Activated T-helper 1 cell treated with Interleukin-2 at 50 U/mL for 16 hours (primary cell): Measurements from ENCODE around the gene MNT.

ENCODE experiments used
- DNase-seq: peaks from one replicate; pipeline ENCODE4 v3.0.0-alpha.2; 2020; ENCODE audit warnings: low read depth

The MNT gene

DNA sequence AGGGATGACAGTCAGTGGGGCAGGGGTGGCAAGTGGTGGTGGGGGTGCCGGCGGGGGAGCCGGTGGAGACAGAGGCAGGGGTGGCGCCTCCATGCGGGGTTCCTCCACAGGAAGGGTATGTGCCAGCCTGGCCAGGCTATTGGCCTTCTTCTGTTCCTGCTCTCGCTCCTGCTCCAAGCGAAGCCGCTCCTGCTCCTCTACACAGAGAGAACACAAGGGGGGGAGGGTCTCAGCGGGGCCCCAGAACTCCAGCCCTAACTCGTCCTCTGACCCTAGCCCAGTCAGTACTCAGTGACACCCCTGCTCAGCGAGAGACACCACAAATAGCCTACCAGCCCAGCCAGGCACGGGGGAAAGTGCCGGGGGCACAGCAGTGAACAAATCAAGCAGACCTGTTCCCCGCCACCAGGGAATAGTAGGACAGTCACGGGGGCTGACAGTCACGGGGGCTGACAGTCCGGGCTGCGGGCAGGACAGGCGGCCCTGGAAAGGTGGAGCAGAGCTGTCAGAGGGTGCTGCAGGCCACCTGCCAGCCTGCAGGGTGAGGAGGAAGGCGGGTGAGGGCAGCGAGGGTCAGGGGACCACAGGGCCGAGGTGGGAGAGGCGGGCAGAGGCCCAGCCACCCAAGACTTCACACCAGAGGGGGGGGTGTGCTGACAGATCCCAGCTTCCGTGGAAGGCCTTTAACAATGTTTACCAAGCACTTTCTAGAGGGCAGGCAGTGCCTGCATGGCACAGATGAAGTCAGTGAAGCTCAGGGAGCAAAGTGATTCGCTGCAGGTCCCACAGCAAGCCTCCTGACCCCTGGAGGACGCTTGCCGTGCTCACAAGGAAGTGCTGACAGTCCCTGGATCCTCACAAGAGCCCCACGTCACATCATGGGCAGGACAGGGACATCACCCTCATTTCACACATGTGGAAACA is 5.3 kb downstream of the MNT start:
- no peak for DNase-seq

DNA sequence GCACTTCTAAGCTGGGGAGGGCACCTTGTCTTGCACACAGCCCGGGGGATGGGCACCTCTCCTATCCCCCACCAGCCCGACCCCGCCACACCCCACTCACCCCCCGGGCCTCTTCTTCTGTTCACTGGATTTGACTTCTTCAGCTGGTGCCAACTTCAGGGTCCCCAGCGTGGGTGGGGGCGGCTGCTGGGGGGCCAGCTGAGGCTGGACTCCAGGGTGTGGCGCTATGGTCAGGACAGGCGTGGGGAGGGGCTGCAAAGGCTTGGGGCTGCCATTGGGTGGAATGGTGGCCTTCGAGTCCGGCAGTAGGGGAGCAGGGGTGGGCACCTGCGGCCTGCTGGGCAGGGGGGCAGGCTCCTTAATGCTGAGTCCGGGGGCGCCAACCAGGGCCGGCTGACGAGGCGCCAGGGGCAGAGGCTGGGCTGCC is 6.1 kb downstream of the MNT start:
- DNase-seq: no peak

- no peak for DNase-seq
Observed at GRCh38 chr17:2393954-2394749, 6.7 kb downstream of the MNT start.

GRCh38 chr17:2393174-2393953 is 7.5 kb downstream of the MNT start:
- peak; percentile 89 for DNase-seq

- peak; percentile 98 for DNase-seq
Observed at GRCh38 chr17:2392252-2393173, 8.3 kb downstream of the MNT start.

- DNase-seq: no peak
Observed at GRCh38 chr17:2391597-2392251, 9.1 kb downstream of the MNT start.

DNA sequence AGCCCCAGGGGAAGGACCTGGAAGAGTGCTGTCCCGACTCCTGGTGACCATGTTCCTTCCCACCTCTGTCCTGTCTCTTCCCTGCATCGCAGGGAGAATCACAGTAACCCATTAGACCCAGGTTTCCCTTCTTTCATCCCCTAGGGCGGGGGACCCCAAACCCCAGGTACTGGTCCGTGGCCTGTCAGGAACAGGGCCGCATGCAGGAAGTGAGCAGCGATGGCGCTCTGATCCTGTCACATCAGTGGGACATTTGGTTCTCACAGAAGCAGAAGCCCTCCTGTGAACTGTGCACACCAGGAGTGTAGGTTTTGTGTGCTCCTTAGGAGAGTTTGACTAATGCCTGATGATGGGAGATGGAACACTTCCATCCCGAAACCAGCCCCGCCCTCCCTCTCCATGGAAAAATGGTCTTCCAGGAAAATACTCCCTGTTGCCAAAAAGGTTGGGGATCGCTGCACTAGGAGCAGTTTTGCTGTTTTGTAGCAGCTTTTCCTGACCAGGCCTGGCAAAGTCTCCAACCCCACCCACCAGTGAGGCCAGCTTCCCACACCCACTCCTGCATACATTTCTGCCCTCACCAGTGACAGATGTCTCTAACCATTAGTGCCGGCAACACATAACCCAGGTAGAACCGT is 10.5 kb downstream of the MNT start:
- DNase-seq: no peak

DNA sequence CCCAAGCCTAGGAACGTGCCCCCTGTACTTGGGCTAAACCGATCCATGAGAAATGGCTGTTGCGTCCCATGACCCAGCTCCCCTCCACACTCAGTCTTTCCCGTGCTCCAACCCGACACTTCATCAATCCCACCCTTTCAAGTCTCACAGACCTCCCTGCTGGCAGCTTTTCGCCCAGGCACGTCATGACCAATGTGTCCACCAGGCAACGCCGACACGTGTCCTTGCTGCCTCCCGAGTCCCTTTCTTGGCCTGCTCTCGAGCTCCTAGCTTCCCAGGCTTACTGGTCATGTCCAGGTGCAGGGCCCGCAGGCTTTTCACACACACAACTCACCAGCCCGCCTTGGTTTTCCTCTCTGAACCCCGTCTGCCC is 12.2 kb downstream of the MNT start:
- DNase-seq: no peak

- DNase-seq: no peak
Observed at GRCh38 chr17:2388020-2388682, 12.7 kb downstream of the MNT start.

DNA sequence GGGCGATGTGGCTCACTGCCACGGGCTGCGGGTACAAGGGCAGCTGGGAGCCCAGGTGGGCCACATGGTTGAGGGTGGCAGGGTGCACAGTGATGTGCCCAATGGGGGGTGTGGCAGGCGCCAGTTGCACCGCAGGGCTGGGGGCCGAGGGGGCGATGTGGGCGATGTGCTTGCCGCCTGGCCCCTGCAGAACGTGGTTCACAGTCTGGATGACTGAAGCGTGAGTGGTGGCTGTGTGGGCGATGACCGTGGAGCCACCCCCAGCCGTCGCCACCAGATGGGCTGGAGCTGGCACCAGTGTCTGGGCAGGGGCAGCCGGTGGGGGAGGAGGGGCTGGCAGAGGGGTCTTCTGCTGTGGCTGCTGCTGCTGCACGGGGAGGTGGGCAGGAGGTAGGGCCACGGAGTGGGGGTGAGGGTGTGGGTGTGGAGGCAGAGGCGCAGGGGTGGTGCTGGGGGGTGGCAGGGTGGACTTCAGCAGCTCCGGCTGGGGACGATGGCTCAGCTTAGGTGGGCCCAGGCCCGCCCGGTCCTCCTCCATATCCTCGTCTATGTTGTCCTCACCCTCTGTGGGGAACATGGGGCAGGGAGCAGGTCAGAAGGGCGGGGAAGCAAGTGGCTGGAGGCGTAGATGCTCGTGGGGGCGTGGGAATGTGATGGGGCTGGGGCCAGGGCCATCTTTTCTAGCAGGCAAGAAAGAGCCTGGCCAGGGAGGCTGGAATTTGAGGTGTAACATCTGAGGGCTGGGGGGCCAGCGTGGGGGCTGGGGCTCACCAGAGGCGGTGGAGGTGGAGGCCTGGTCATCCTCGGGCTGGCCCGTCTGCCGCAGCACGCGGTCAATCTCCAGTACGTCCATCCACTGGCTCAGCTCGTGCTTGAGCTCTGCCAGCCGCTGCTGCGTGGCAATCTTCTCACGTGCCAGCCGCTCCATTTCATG is 13.5 kb downstream of the MNT start:
- no peak for DNase-seq

- DNase-seq: no peak
Observed at GRCh38 chr17:2386400-2387085, 14.3 kb downstream of the MNT start.

DNA sequence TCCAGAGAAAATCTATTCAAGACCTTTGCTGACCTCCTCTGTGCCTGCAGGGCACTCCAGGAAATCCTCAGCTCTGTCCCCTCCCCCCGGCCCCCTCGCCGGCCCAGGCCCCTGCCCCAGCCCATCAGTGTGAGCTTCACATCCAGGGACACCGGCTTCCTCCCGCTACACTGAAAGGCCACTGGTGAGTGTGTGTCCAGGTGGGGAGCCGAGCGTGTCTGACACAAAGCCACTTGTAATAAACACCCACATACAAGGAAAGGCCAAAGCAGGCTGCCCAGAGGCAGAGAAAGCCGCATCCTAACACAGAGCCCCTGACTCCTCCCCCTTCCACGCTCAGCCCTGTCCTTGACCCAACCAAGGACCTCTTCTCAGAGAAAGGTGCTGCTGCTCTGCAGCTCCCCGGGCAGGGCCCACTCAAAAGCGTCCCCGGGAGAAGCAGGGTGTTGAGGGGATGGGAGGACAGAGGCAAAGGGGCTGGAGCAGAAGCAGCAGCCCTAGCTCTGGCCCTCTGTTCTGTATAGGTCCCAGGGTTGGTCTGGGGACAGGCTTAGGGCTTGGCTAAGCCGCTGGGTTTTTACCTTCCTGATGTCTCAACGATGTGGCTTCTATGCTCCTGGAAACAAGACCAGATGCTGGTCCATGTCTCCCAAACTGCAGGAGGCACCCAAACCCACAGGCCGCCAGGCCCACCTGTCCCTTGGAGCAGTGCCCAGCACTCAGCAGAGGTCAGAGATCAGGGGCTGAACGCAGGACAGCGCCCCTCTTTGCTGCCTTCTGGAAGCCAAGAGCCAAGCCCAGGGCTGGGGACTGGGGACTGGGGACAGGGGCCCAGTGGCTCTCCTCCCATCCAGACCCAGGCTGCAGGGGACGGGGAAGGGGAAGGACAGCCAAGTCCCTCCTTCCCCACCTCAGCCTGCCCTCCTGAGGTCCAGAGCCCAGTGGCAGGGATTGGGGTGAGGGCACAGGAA is 15.3 kb downstream of the MNT start:
- DNase-seq: no peak

GRCh38 chr17:2384439-2385127 is 16.3 kb downstream of the MNT start:
- no peak for DNase-seq

- no peak for DNase-seq
Observed at GRCh38 chr17:2383628-2384167, 17.2 kb downstream of the MNT start.

DNA sequence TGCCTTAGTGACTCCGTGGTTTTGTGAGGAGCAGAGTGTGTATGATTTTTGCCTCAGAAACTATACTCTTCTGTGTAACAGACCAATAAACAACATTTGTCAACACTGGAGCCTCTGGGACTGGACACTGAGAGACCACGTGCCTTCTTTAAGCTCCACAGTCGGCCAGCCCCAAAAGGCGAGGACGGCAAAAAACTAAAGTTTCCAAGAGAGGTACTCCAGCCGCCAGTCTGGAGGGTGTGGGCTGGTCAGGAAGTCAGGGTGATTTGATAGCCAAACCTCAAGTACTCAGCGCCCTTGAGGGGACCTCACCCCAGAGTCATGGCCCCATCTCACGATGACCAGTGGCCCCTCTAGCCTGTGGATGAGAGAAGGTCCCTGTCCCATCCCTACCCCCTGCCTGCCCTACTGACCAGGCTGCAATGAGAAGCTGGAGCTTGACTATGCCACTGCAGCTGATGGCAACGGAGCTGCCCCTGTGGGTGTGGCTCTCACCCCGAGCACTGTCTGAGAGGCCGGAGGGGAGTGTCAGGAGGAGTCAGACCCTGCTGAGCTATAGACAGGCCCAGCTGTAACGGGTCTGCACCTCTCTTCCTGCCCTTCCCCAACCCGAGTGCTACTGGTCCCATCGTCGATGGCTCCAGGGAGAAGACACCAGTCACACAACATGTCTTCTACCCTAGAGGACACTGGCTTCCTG is 19.8 kb downstream of the MNT start:
- DNase-seq: no peak
